ENCODE data around the gene ZNF267.
"Not testable (repeated sequence)": the region's sequence is repeated elsewhere in the genome, so short reads cannot be mapped to it uniquely, and the experiment has no call there.

DNA sequence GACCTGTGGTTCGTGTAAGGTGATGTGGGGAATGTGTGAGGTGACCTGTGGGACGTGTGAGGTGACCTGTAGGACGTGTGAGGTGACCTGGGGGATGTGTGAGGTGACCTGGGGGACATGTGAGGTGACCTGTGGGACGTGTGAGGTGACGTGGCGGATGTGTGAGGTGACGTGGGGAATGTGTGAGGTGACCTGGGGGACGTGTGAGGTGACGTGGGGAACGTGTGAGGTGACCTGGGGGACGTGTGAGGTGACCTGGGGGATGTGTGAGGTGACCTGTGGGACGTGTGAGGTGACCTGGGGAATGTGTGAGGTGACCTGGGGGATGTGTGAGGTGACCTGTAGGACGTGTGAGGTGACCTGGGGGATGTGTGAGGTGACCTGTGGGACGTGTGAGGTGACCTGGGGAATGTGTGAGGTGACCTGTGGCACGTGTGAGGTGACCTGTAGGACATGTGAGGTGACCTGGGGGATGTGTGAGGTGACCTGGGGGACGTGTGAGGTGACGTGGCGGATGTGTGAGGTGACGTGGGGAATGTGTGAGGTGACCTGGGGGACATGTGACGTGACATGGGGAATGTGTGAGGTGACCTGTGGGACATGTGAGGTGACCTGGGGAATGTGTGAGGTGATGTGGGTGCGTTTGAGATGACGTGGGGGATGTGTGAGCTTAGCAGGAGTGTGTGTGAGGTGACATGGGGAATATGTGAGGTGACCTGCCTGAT lies 86.7 kb downstream of the ZNF267 start:
- TF ChIP-seq, protein P1, sequence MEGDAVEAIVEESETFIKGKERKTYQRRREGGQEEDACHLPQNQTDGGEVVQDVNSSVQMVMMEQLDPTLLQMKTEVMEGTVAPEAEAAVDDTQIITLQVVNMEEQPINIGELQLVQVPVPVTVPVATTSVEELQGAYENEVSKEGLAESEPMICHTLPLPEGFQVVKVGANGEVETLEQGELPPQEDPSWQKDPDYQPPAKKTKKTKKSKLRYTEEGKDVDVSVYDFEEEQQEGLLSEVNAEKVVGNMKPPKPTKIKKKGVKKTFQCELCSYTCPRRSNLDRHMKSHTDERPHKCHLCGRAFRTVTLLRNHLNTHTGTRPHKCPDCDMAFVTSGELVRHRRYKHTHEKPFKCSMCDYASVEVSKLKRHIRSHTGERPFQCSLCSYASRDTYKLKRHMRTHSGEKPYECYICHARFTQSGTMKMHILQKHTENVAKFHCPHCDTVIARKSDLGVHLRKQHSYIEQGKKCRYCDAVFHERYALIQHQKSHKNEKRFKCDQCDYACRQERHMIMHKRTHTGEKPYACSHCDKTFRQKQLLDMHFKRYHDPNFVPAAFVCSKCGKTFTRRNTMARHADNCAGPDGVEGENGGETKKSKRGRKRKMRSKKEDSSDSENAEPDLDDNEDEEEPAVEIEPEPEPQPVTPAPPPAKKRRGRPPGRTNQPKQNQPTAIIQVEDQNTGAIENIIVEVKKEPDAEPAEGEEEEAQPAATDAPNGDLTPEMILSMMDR (IDR thresholded peaks at IDR 0.05; ENCODE audit: poor library complexity, severe bottlenecking): not testable (repeated sequence)
- TF ChIP-seq TAF1 (IDR thresholded peaks at IDR 0.05; ENCODE audit: low read depth); EP300 (conservative IDR thresholded peaks at IDR 0.05; ENCODE audit: poor library complexity, severe bottlenecking); EZH2 (IDR thresholded peaks at IDR 0.05; ENCODE audit: borderline replicate concordance, insufficient read depth, low read length, poor library complexity, severe bottlenecking); SMC3 (conservative IDR thresholded peaks at IDR 0.05; ENCODE audit: poor library complexity); RAD21 (conservative IDR thresholded peaks at IDR 0.05); POLR2AphosphoS5 (IDR thresholded peaks at IDR 0.05); MXI1 (conservative IDR thresholded peaks at IDR 0.05; ENCODE audit: poor library complexity, severe bottlenecking): not testable (repeated sequence)
- TF ChIP-seq, protein P2, sequence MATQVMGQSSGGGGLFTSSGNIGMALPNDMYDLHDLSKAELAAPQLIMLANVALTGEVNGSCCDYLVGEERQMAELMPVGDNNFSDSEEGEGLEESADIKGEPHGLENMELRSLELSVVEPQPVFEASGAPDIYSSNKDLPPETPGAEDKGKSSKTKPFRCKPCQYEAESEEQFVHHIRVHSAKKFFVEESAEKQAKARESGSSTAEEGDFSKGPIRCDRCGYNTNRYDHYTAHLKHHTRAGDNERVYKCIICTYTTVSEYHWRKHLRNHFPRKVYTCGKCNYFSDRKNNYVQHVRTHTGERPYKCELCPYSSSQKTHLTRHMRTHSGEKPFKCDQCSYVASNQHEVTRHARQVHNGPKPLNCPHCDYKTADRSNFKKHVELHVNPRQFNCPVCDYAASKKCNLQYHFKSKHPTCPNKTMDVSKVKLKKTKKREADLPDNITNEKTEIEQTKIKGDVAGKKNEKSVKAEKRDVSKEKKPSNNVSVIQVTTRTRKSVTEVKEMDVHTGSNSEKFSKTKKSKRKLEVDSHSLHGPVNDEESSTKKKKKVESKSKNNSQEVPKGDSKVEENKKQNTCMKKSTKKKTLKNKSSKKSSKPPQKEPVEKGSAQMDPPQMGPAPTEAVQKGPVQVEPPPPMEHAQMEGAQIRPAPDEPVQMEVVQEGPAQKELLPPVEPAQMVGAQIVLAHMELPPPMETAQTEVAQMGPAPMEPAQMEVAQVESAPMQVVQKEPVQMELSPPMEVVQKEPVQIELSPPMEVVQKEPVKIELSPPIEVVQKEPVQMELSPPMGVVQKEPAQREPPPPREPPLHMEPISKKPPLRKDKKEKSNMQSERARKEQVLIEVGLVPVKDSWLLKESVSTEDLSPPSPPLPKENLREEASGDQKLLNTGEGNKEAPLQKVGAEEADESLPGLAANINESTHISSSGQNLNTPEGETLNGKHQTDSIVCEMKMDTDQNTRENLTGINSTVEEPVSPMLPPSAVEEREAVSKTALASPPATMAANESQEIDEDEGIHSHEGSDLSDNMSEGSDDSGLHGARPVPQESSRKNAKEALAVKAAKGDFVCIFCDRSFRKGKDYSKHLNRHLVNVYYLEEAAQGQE (IDR thresholded peaks at IDR 0.05; ENCODE audit: borderline replicate concordance): not testable (repeated sequence)

All from neural cell (in vitro differentiated cells).